Skin of body (tissue), 2 donors: ENCODE data around the gene HMCN2. TPM values are rescaled to one million over a fixed set of nuclear protein-coding genes. Genes with fewer than 3 reads are reported as not detected.
A peak's percentile ranks its signal among the peaks of the same experiment; 100 is the strongest.

Experiments used
- DNase-seq: peaks from one replicate; lab custom pipeline; 2025; lab: John Stamatoyannopoulos, UW
- total RNA-seq: library from RNA; depleted of rRNA; stranded (reverse); fragments of >200 nt; gene quantifications from one replicate; pipeline ENCODE4 v1.2.3, GENCODE V29; 2014

Gene HMCN2
- total RNA-seq, 1 donor from 2014 or later, result 20.7 TPM

DNA sequence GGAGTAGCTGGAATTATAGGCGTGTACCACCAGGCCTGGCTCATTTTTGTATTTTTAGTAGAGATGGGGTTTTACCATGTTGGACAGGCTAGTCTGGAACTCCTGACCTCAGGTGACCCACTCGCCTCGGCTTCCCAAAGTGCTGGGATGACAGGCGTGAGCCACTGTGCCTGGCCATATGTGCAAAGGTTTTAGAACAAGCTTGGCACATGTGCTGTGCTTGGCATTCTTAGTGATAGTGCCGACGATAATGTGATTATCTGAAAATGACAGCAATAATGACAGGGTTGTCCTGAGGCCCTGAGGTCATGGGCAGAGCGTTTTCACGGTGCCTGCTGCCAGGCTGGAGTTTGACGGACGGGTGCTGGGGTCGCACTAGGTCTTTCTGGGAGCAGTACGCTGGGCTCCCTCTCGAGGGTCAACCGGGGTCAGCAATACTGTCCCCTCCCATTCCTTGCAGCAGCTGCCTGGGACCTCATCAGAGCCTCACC, 42.6 kb downstream of the HMCN2 start:
- no peak for DNase-seq

DNA sequence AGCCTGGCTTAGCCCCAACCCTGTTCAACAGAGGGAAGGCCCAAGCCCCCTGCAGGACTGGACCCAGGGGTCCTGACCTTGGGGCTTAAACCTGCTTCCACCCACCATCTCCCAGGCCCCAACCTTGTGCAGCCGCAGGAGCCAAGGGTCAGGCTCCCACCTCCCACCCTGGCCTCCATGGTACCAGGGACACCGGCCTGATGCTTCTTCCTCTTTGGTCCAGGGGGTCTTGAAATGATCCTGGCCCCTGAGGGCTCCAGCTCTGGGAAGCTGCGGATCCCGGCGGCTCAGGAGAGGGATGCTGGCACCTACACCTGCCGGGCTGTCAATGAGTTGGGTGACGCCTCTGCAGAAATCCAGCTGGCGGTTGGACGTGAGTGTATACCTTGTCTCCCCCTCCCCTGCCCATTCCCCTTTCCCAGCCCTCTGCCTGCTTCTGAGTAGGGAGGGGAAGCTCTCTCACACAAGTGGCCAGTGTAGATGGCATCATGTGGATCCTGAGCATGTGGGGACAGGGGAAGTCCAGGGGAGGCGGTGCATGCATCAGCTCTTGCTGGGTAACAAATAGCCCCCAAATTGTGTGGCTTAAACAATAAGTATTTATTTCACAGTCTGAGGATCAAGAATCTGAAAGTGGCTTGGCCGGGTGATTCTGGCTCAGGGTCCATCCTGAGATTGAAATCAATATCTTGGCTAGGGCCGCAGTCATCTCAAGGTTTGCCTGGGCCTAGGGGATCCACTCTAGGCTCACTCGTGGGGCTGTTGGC, 44.3 kb downstream of the HMCN2 start:
- DNase-seq, result no peak

DNA sequence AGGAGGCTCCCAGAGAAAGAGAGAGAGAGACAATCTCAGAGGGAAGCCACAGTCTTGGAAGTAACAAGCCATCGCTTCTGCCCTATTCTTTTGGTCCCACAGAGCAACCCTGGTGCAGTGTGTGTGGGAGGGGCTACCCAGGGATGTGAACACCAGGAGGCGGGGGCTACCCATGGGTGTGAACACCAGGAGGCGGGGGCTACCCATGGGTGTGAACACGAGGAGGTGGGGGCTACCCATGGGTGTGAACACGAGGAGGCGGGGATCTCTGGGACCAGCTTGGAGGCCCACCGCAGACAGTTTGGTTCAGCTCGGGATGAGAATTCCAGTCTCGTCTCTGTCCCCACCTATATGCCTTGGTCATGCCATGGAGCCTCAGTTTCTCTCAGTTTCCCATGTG, 44.9 kb downstream of the HMCN2 start:
- DNase-seq, result no peak

DNA sequence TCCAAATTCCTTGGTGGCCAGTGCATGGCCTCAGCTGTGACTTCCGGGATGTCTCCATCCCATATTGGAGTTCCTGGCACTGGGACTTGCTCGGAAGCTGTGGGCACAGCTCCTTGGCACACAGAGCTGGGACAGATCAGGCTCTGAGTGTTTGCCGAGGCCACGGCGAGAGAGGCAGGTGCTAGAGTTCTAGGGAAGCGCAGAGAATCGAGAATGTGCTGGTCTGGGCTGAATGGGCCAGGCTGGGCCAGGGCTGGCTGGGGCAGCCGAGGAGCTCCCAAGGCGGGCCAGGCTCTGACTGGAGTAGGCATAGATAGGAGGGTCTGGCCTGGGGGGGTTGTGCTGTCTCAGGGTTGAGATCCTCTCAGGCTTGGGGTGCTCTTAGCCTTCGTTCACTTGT, 45.4 kb downstream of the HMCN2 start:
- DNase-seq, result no peak

DNA sequence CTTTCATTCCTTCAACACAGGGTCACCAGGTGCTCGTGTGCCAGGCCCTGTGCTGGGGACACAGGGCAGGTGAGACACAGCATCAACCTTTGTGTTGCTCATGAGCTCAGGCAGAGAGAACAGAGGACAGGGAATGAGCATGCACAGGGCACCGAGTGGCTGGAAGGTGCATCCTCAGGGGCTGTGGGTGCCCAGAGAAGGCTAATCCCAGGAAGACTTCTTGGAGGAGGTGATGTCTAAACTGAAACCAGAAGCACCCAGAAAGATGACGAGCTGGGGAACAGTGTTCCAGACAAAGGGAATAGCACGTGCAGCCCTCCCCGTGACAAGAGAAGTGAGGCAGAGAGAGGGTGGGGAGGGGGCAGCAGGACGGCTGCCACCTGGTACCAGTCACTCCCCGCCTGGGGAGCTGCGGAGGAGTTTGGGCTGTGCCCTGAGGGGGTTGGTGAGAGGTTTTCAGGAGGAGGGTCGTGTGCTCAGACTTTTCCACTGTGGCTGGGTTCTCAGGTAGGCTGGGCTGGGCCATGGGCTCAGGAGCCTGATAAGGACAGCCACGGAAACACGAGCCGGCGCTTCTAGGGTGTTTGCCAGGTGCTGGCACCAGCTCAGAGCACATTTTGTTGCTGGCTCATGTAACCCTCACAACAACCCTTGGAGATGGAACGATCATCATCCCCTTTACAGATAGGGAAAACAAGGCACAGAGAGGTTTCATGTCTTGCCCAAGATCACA, 46.0 kb downstream of the HMCN2 start:
- DNase-seq, result no peak

DNA sequence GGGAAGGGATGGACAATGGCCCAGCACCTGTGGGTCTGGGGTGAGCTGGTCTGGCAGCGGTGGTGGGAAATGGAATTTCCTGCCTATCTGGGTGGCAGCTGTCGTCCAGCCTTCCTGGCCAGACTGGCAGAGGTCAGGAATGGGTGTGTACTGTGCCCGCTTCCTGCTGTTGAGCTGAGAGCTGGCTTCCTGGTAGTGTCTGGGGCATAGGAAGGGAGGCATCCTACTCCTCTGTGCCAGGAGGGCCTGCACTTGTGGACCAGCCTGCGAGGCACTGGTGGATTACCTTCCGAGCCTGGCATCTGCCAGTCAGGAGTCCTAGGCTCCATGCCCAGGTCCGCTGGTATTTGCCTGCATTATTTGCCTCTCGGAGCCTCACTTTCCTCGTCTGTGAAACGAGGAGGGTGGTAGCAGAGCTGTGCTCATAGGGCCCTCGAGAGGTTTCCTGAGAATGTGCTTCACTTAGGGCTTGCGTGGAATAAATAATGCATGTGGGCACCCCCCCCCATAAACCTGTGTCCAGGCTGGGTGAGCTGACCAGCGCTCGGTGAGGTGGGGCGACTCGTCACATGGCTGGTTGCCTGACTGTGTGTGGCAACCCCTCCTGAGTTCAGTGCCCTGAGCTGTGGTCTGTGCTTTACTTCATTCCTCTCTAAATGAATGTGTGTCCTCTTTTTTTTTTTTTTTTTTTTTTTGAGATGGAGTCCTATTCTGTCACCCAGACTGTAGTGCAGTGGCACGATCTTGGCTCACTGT, 47.7 kb downstream of the HMCN2 start:
- no peak for DNase-seq

DNA sequence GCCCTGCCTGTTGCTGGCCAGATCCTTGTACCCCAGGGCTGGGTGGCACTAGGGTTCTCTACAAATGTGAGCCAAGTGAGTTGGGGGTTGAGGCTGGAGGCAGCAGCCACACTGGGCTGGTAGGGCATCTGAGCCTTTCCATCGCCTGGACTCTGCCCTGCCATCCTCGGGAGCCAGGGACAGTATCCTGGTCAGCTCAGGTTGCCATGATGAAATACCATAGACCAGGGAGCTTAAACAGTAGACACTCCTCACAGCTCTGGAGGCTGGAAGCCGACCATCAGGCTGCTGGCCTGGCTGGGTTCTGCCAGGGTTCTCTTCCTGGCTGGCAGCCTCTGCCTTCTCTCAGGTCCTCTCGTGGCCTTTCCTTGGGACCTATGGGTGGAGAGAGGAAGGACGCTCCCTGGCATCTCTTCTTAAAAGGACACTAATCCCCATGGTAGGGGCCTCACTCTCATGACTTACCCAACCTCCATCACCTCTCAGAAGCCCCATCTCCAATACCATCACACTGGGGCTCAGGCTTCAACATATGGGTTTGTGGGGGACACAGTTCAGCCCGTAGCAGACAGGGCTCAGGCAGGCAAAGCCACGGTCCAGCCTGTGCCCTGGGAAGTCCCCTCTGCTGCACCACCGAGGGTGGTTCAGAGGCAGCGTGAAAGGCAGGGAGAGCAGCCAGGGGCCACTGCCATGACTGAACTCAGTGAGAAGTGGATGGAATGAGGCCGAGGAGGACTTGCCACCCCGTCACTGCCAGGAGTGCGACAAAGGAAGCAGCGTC, 50.1 kb downstream of the HMCN2 start:
- no peak for DNase-seq

DNA sequence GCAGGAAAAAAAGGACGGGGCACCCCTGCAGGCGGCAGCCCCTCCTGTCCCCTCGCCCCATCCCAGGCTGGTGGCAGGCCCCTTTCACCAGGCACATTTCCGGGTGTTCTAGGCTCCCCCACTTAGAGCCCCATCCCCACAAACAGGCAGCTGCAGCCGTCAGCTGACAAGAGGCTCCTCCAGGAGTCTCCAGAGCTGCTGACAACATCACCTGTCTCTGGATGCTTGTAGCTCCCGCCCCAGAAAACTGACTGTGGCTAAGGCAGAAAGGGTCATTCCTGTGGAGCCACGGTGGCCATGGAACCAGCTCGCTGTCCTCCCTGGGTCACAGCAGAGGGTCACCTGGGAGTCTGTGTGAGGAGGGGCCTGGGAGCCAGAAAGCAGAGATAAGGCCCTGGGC, 50.9 kb downstream of the HMCN2 start:
- no peak for DNase-seq

DNA sequence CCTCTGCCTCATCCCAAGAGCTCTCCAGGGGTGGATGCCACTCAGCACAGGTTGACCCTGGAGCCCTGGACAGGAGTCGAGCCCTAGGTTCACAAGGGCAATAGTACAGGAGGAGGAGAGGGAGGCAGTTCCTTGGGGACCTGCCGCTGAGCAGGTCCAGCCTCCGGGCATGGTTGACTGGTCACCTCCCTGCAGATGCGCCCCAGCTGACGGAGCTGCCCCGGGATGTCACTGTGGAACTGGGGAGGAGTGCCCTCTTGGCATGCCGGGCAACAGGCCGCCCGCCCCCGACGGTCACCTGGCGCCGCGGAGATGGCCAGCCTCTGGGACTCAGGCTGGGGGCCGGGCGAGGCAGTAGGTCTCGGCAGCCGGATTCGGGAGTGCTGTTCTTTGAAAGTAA, 53.7 kb downstream of the HMCN2 start:
- no peak for DNase-seq

DNA sequence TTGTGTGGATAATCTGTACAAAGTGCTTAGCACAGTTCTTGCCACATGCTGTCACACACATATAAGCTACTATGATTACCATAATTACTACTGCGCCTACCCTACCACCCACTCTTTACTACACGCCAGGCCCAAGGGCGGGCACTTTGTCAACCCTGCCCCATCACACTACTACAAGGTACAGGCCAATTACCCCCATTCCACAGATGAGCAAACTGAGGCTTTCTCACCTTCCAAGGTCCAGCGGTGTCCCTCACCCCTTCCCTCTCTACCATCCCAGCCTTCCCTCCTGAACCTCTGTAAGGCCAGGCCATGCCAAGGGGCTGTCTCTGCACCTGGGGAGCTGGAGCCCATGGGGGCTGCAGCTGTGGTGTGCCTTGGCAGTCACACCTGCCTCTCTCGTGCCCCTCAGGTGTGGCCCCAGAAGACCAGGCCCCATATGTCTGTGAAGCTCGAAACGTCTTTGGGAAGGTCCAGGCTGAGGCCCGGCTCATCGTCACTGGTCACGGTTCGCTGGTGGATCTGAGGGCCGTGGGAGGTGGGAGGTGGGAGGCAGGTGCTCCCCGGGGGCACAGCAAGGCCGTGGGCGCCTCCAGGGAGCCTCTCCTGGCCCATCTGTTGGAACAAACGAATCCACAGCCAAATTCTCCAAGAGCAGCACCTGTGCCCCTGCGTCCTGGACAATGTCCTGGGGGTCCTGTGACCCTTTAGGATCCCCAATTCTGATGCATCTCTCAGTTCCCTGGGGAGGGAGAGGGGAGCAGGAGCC, 54.6 kb downstream of the HMCN2 start:
- DNase-seq, result no peak

DNA sequence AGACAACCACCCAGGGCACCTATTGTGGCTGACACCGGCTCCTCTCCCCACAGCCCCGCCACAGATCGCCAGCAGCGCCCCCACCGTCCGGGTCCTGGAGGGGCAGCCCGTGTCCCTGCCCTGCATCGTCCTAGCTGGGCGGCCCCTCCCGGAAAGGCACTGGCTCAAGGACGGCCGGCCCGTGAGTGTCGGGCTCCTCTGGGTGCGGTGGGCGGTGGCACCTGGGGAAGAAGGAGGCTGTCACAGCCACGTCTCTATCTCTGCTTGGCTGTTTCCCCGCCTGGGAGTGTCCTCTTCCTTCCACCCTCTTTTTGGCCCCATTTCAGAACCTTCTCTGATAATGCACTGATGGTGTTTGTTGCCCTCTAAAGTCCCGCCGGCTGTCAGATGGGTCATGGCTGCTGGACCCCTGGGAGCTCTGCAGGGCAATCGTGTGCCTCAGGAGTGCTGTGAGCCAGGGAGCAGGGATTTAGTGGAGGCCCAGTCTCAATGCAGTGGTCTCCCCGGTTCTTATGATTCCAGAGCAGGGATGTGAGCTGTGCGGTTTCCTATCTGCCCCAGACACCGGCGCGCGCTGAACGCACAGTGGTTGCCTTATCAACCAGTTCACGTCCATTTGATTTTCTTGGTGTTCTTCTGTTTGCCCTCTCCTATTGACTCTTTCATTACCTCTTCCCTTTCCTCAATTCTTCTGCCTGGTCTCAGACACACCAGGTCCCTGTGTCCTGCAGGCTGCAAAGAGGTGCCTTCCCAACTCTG, 55.3 kb downstream of the HMCN2 start:
- DNase-seq, result no peak

DNA sequence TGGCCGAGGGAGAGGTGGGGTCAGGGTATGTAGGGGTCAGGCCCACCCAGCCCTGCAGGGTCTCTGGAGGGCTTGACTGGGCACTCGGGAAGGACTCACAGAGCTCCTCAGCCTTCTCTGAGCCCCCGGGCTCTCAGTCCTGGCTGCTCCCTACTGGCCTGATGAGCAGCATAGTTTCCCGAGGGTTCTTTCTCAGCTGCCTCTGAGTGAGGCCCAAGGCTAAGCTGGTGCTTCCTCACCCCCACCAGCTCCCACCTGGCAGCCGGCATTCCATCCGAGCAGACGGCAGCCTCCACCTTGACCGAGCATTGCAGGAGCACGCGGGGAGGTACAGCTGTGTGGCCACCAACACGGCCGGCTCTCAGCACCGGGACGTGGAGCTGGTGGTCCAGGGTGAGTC, 56.0 kb downstream of the HMCN2 start:
- no peak for DNase-seq

DNA sequence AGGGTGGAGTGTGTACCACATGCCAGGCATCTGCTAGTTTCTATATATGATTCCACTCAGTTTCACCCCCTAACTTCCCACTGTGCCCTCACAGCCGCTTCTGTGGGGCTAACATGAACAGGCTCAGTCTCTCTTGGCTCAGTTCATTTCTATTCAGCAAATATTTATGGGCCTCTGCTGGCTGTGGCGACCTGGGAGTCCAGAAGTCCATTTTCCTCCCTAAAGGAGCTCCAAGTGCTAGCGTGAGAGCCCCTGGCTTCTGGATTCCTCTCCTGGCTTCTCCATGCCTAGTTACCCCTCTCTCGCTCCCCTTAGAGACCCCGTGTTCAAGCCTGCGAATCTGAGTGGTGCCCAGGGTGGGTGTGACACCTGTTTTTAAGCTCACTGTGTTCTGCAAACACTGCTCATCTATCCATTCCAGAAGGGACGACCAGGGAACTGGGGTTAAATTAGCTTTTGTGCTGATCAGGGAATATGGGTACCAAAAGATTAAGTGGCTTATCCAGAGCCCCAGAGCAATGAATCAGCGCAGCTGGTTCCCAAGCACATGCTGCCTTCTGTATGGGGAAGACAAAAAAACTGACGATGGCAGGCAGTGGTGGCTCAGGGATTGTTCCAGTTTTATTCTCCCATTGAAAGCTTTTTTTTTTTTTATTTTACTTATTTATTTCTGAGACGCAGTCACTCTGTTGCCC, 57.6 kb downstream of the HMCN2 start:
- no peak for DNase-seq

DNA sequence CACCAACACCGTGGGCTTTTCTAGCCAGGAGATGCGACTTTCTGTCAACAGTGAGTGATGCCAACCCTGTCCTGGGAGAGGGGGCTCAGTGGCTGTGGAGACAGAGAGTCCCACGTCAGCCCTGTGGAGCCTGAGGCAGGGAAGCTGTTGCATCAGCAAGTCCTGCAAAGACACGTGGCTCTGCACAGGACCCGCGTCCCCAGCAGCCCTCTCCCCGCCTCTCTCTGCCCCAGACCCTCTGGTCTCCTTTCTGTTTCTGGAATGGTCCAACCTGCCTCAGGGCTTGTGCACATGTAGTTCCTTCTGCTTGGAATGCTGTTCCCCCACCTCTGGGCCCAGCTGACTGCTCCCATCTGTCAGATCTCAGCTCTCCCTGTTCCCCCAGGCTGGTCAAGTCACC, 60.4 kb downstream of the HMCN2 start:
- DNase-seq, result no peak

DNA sequence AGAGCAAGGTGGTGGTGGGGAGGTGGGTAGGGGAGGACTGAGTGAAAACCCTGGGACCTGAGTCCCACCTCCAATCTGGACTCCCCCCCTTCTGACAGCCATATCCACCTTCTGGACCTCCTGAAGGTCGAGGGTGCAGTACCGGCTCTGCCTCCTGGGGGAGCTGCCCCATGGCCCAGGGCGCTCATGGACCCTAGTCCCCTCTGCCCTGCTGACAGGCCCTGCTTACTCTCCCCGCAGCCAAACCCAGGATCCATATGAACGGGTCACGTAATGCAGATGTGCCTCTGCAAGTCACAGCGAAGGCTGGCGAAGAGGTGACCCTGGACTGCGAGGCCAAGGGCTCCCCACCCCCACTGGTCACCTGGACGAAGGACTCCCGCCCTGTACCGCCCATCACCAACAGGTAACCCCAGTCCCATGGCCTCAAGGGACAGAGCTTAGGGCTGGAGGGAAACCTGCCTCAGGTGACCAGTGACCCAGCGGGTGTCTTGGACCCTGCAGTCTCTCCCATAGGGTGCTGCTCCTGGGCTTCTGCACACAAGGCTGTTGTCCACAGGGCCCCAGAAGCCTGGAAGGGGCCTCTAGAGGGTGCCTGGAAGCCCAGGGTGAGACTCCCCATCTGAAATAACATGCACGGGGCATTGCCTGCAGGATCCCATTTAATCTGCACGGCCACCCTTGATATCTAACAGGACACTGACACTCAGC, 61.7 kb downstream of the HMCN2 start:
- no peak for DNase-seq

DNA sequence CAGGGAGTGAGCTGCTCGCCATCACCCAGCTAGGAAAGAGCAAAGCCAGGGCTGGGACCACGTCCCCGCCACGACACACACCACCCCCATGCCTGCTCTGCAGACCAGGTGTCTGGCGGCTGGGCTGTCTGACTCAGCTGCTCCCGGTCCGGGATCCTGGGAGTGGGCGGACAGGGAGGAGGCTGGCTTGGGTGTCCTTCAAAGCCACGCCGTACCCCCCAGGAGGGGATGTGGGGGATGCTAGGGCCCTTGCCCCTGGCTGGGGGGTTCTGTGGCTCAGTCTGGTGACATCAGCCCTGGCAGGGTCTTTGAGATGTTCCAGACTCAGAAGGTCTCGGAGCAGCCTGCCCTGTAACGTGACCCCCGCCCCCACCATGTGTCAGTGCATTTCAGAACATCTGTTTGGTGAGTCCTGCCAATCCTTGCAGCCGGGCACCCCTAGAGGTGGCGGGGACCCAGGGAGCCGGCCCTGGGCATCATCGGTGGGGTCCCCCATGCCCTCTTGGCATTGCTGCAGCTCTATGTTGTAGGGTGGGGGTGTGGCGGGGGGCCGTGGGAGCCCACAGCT, 62.3 kb downstream of the HMCN2 start:
- no peak for DNase-seq

DNA sequence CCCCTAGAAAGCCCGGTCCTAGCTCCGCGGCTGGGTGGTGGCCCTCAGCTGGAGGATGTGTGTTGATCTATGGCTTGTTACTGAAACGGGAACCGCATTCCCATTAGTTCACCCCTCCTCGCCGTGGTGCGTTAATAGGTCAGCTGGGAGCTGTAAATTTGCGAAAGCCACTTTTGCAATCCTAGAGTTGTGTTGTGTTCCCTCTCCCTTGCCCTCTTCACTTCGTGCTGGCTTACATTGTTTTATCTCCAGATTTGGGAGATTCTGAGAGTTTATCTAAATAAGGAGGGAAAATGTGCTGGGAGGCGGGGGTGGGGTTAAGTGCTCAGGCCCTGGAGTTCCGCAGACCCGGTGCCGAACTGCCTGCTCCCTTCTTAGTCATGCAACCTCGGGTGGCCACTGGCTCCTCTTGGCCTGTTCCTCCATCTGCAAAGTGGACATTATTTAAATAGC, 62.8 kb downstream of the HMCN2 start:
- DNase-seq, result peak; percentile 54

DNA sequence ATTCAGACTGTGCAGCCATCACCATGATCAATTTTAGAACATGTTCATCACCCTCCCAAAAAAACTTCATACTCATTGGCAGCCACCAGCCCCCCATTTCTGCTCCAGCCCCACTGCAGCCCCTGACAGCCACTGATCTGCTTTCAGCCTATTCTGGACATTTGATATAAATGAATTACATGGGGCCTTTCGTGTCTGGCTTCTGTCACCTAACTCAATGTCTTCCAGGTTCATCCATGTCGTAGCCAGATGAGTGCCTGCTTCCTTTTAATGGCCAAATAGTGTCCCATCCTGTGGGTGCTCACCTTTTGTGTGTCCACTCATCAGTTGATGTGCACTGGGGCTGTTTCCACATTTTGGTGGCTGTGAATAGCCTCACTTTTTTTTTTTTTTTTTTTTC, 63.5 kb downstream of the HMCN2 start:
- DNase-seq, result no peak
